Activated naive CD8-positive, alpha-beta T cell treated with anti-CD3 and anti-CD28 coated beads, Interleukin-2, amount 50 U/mL, for 24 hours (primary cell): Measurements from ENCODE around the gene ATXN7L1.

Experiments used
- ATAC-seq: fragments of 150-1000 bp; cut with Tn5 transposase; one replicate; pipeline ENCODE4 v1.10.0; 2021
- DNase-seq: peaks from one replicate; pipeline ENCODE4 v3.0.0; 2021
- H3K27ac Mint-ChIP-seq: one replicate; pipeline ENCODE4 v1.8.0; 2021; ENCODE audit warnings: mild to moderate bottlenecking, mixed read lengths
- H3K27me3 Mint-ChIP-seq: one replicate; pipeline ENCODE4 v1.8.0; 2021; ENCODE audit warnings: mixed read lengths
- H3K36me3 Mint-ChIP-seq: one replicate; pipeline ENCODE4 v1.8.0; 2021; ENCODE audit warnings: low read depth, mixed read lengths
- H3K4me1 Mint-ChIP-seq: one replicate; pipeline ENCODE4 v1.8.0; 2021; ENCODE audit warnings: mixed read lengths
- H3K4me3 Mint-ChIP-seq: one replicate; pipeline ENCODE4 v1.8.0; 2021; ENCODE audit warnings: mild to moderate bottlenecking, moderate library complexity, mixed read lengths
- H3K9me3 Mint-ChIP-seq: one replicate; pipeline ENCODE4 v1.8.0; 2021; ENCODE audit warnings: mixed read lengths

Gene ATXN7L1

GRCh38 chr7:105830405-105831301 lies 45.7 kb downstream of the ATXN7L1 start:
- DNase-seq (no peak), ATAC-seq (no peak)
- H3K4me3 Mint-ChIP-seq: no peak overlapping the region
- H3K27me3 Mint-ChIP-seq: no peaks in the 10 kb centered on the region
- no peaks in the 10 kb centered on the region for H3K9me3 Mint-ChIP-seq
- H3K4me1 Mint-ChIP-seq: peaks cover 3% of the 10 kb centered on the region
- H3K27ac Mint-ChIP-seq: no peak overlapping the region
- H3K36me3 Mint-ChIP-seq: no peaks in the 10 kb centered on the region

DNA sequence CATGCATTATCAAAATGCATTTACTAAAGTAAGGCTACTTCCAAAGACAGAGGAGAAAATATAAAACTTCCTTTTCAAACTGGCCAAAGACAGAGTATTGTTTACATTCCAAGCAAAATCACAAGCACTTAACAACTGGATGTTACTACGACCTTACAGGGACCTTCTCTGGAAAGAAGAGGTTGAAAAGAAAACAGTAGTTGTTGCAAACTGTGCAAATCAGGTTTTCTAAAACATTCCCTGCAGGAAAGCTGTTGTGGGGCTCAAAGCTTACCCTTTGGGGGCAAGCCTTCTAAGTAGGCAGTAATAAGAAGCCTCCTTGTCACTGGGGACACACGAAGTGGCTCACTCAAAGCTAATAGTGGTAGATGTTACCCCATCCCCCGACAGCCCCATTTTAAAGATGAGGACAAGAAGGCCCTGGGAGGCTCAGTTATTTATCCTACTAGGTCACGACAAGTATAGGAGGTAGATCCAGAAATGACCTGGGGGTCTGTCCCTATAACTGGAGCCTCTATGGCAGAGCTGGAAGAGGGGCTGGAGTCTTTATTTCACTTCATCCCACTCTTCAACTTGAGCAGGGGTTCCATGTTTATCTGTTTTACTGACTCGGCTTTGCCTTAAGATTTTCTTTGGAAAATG lies 46.6 kb downstream of the ATXN7L1 start:
- H3K9me3 Mint-ChIP-seq: peaks cover 5% of the 10 kb centered on the region
- ATAC-seq (no peak), DNase-seq (no peak)
- H3K27ac Mint-ChIP-seq: no peak overlapping the region
- H3K27me3 Mint-ChIP-seq: no peaks in the 10 kb centered on the region
- H3K4me1 Mint-ChIP-seq: peaks cover 3% of the 10 kb centered on the region
- no peak overlapping the region for H3K4me3 Mint-ChIP-seq
- H3K36me3 Mint-ChIP-seq: no peaks in the 10 kb centered on the region

GRCh38 chr7:105828141-105828540 lies 48.3 kb downstream of the ATXN7L1 start:
- DNase-seq: no peak
- Mint-ChIP-seq H3K27ac (no peak overlapping the region), H3K4me3 (no peak overlapping the region), H3K27me3 (no peaks in the 10 kb centered on the region), H3K9me3 (peaks cover 11% of the 10 kb centered on the region), H3K4me1 (peaks cover 3% of the 10 kb centered on the region), H3K36me3 (peaks cover 4% of the 10 kb centered on the region)
- ATAC-seq: no peak

DNA sequence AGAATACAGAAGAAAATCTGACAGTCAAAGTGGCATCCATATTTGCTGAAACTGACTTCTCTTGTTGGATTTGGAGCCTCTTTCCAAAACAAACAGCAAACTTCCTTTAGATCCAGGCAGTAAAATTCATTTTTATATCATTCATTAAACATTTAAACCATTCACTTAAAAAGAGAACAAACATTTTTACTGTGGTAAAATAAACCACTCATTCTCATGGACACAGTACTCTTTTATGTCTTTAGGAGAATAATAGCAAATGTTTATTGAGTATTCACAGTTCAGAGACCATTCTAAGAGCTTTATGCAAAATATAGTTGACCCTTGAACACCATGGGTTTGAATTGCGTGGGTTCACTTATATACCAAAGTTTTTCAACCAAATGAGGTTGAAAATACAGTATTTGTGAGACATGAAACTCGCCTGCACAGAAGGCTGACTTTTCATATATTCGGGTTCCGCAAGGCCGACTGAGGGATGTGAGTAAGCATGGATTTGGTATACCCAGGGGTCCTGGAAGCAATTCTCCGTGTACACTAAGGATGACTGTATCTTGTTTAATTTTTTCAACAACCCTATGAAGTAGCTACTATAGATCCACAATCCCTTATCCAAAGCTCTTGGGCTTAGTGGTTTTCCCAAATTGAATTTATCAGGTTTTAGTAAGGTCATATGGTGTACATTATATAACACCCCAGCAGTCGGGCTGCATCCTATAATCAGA lies 49.1 kb downstream of the ATXN7L1 start:
- no peak overlapping the region for H3K4me3 Mint-ChIP-seq
- no peaks in the 10 kb centered on the region for H3K27me3 Mint-ChIP-seq
- no peak for ATAC-seq
- peaks cover 5% of the 10 kb centered on the region for H3K4me1 Mint-ChIP-seq
- DNase-seq: no peak
- no peak overlapping the region for H3K27ac Mint-ChIP-seq
- H3K9me3 Mint-ChIP-seq: peaks cover 11% of the 10 kb centered on the region
- H3K36me3 Mint-ChIP-seq: peaks cover 4% of the 10 kb centered on the region

- Mint-ChIP-seq H3K27ac (no peak overlapping the region), H3K9me3 (peaks cover 11% of the 10 kb centered on the region), H3K4me3 (no peak overlapping the region), H3K27me3 (no peaks in the 10 kb centered on the region), H3K36me3 (peaks cover 4% of the 10 kb centered on the region), H3K4me1 (peaks cover 14% of the 10 kb centered on the region)
- DNase-seq (no peak), ATAC-seq (no peak)
Observed at GRCh38 chr7:105826143-105826542, 50.3 kb downstream of the ATXN7L1 start.

DNA sequence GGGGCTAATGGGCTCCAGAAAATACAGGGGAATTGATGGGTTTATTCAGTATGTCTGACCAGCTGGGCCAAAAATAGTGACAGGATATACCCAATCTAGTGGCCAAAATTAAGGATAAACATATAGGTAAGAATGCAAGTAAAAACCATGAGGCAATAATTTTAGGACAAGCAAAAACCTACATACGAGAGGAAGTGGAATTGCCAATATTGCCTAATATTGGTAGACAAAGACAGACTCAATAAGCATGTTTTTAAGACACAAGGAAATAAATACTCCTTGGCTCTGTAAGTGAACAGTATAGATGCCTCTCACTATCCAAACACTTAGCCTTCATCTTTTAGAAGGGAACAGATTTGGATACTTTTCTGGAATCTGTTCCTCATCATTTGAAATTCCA lies 51.0 kb downstream of the ATXN7L1 start:
- H3K27me3 Mint-ChIP-seq: no peaks in the 10 kb centered on the region
- DNase-seq (no peak), ATAC-seq (no peak)
- peaks cover 14% of the 10 kb centered on the region for H3K4me1 Mint-ChIP-seq
- H3K27ac Mint-ChIP-seq: no peak overlapping the region
- no peak overlapping the region for H3K4me3 Mint-ChIP-seq
- H3K36me3 Mint-ChIP-seq: peaks cover 4% of the 10 kb centered on the region
- H3K9me3 Mint-ChIP-seq: peaks cover 11% of the 10 kb centered on the region

DNA sequence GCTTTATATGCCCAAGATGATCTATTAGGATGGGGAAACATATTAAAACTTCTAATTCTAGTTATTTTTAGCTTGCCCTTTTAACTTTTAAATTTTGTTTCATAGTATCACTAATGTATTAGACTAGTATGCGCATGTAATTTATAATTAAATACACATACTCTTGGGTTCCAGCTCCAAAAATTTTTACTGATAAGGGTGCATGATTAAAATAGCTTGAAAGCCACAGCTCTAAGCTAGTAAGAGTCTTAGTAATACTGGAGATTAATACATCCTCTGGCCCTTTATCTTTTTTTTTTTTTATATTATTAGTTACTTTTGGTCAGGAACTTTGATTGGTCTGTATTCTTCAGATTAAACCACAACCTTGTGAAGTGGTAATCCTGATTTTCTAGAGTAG lies 53.6 kb downstream of the ATXN7L1 start:
- no peaks in the 10 kb centered on the region for H3K27me3 Mint-ChIP-seq
- DNase-seq (no peak), ATAC-seq (no peak)
- H3K4me1 Mint-ChIP-seq: peaks cover 14% of the 10 kb centered on the region
- peaks cover 11% of the 10 kb centered on the region for H3K9me3 Mint-ChIP-seq
- H3K27ac Mint-ChIP-seq: no peak overlapping the region
- H3K36me3 Mint-ChIP-seq: peaks cover 4% of the 10 kb centered on the region
- no peak overlapping the region for H3K4me3 Mint-ChIP-seq

DNA sequence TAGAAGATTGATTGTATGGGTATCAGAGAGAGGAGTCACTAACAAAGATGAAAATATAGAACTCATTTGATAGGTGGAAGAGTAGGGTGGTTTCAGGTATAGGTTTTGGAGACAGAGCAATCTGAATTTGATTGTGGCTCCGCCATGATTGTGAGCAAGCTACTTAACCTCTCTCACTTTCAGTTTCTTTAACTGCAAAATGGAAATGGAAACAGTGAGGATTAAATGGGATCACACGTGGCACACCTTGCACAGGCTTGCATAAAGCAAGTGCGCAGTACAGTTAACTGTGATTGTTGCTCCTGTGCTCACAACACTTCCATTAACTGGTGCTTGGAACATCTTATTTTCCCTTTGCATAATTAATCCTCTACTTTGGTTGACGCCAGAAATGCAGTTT lies 54.9 kb downstream of the ATXN7L1 start:
- Mint-ChIP-seq H3K36me3 (peaks cover 4% of the 10 kb centered on the region), H3K27ac (no peak overlapping the region), H3K9me3 (peaks cover 11% of the 10 kb centered on the region), H3K4me3 (no peak overlapping the region), H3K27me3 (no peaks in the 10 kb centered on the region), H3K4me1 (peaks cover 14% of the 10 kb centered on the region)
- DNase-seq (no peak), ATAC-seq (no peak)

DNA sequence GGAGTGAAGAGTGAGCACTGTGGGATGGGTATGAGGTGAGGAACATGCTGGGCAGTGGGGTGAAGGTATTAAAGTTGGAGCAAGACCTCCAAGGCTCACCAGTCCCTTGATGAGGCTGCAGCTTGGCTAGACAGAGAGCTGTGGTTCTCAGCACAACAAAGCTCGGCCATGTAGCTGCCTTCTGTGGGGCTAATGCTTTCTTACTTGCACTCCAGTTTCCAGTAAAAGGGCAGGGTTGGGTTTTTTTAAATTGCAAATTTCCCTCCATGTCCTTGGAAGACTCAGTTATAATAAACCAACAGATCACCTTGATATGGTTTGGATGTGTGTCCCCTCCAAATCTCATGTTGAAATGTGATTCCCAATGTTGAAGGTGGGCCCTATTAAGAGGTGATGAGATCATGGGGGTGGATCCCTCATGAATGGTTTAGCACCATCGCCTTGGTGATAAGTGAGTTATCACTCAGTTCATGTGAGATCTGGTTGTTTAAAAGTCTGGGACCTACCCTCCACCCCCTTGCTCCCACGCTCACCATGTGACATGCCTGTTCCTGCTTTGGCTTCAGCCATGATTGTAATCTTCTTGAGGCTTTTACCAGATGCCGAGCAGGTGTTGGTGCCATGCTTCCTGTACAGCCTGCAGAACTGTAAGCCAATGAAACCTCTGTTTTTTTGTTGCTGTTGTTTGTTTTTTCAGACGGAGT lies 55.9 kb downstream of the ATXN7L1 start:
- Mint-ChIP-seq H3K4me3 (no peak overlapping the region), H3K4me1 (peaks cover 14% of the 10 kb centered on the region), H3K9me3 (peaks cover 11% of the 10 kb centered on the region), H3K36me3 (peaks cover 4% of the 10 kb centered on the region), H3K27ac (no peak overlapping the region), H3K27me3 (no peaks in the 10 kb centered on the region)
- ATAC-seq: no peak
- DNase-seq: no peak

- Mint-ChIP-seq H3K27me3 (no peaks in the 10 kb centered on the region), H3K9me3 (peaks cover 5% of the 10 kb centered on the region), H3K27ac (no peak overlapping the region), H3K4me1 (peaks cover 14% of the 10 kb centered on the region), H3K4me3 (no peak overlapping the region), H3K36me3 (peaks cover 4% of the 10 kb centered on the region)
- DNase-seq: no peak
- no peak for ATAC-seq
Observed at GRCh38 chr7:105819559-105819958, 56.8 kb downstream of the ATXN7L1 start.

DNA sequence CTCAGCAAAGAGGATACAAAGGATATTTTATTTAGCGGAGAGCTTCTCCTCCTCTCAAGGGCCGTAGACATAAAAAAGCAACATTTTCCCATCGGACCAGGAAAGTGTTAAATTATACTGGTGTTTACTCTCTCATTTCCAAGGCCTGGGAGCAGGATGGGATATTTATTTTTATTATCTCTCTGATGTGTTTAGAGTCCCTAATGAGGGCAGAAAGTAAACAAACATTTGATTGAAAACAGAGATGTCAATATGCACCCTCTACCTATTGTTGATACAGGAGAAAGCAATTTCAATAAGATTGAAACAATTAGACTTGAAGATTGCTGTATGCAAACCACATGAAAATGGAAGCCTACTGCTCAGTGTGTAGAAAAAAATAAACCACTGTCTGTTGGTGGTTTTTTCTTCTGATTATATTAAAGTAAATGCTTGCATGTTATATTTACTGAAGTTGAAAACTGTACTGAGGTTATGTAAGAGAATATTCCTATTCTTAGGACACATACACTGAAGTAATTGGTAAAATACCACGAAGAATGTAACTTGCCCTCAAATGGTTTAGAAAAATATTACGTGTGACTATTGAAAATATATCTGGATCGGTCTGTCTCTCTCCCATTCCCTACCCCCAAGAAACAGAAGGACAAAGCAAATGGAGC lies 59.3 kb downstream of the ATXN7L1 start:
- Mint-ChIP-seq H3K27ac (no peak overlapping the region), H3K4me3 (no peak overlapping the region), H3K4me1 (peaks cover 11% of the 10 kb centered on the region), H3K9me3 (no peaks in the 10 kb centered on the region), H3K36me3 (no peaks in the 10 kb centered on the region), H3K27me3 (no peaks in the 10 kb centered on the region)
- no peak for ATAC-seq
- DNase-seq: no peak

GRCh38 chr7:105816266-105816843 lies 60.0 kb downstream of the ATXN7L1 start:
- Mint-ChIP-seq H3K4me1 (peaks cover 4% of the 10 kb centered on the region), H3K36me3 (no peaks in the 10 kb centered on the region), H3K27me3 (peaks cover 2% of the 10 kb centered on the region), H3K27ac (no peak overlapping the region), H3K4me3 (no peak overlapping the region), H3K9me3 (no peaks in the 10 kb centered on the region)
- ATAC-seq (no peak), DNase-seq (no peak)

GRCh38 chr7:105815576-105815975 lies 60.8 kb downstream of the ATXN7L1 start:
- H3K27me3 Mint-ChIP-seq: peaks cover 2% of the 10 kb centered on the region
- H3K4me1 Mint-ChIP-seq: peaks cover 3% of the 10 kb centered on the region
- H3K9me3 Mint-ChIP-seq: no peaks in the 10 kb centered on the region
- ATAC-seq (no peak), DNase-seq (no peak)
- H3K36me3 Mint-ChIP-seq: no peaks in the 10 kb centered on the region
- no peak overlapping the region for H3K27ac Mint-ChIP-seq
- H3K4me3 Mint-ChIP-seq: no peak overlapping the region

DNA sequence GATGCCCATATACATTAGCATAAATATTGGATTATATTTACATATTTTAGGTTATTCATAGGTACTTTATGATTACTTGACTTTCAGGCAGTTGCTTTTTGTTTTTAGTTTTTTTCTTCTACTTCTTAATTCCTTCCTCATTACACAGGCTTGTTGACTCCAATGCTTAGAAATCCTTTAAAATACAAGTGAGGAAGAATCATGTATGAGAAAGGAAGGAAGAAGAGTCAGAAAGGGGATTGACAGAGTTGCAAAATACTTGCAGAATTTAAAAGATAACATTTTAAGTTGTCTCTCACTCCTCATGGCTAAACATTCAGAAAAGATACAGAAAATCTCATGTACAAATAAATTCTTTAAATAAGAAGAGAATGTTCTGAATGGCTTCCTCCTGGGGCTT lies 61.9 kb downstream of the ATXN7L1 start:
- Mint-ChIP-seq H3K36me3 (no peaks in the 10 kb centered on the region), H3K27me3 (peaks cover 2% of the 10 kb centered on the region), H3K4me1 (peaks cover 14% of the 10 kb centered on the region), H3K4me3 (no peak overlapping the region), H3K9me3 (no peaks in the 10 kb centered on the region), H3K27ac (no peak overlapping the region)
- DNase-seq (no peak), ATAC-seq (no peak)
